ES-I3 (cell line): Measurements from ENCODE around the gene RBBP4.
A peak's percentile ranks its signal among the peaks of the same experiment; 100 is the strongest.
"Not testable (repeated sequence)": the region's sequence is repeated elsewhere in the genome, so short reads cannot be mapped to it uniquely, and the experiment has no call there.

Experiments
- H3K36me3 ChIP-seq: 2 replicates; pipeline ENCODE4 v1.6.1; 2013; ENCODE audit warnings: mild to moderate bottlenecking, low read length, control low read depth, moderate library complexity; ENCODE audit not compliant: insufficient read depth
- H3K4me1 ChIP-seq: 2 replicates; pipeline ENCODE4 v1.6.1; 2013; ENCODE audit warnings: mild to moderate bottlenecking, control low read depth, low read length; ENCODE audit not compliant: insufficient read depth
- H3K9ac ChIP-seq: 2 replicates; pipeline ENCODE4 v1.6.1; 2013; ENCODE audit warnings: low read depth, mild to moderate bottlenecking, low read length, moderate library complexity
- H3K9me3 ChIP-seq: 2 replicates; pipeline ENCODE4 v1.6.1; 2013; ENCODE audit warnings: mild to moderate bottlenecking, low read length, moderate library complexity; ENCODE audit not compliant: control insufficient read depth, insufficient read depth

RBBP4 gene

DNA sequence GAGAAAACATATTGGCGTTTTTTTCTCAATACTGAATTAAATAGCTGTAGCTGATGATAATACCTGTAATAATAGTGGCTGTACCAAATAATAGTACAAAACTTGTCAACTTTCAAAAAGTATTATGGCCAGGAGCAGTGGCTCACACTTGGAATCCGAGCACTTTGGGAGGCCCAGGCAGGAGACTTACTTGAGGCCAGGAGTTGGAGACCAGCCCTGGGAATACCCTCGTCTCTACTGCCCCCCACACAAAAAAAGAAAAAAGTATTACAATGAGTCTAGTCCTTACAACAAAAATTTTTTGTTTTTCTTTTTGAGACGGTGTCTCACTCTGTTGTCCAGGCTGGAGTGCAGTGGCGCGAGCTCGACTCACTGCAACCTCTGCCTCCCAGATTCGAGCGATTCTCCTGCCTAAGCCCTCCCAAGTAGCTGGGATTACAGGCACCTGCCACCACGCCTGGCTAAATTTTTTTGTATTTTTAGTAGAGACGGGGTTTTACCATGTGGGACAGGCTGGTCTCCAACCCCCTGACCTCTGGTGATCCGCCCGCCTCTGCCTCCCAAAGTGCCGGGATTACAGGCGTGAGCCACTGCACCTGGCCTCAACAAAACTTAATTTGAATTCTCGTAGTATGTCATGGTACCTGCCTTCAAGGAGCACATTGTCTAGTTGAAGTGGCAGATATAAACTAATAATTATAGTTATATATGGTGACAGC, 1.4 kb downstream of the RBBP4 start:
- Histone ChIP-seq H3K36me3 (peaks cover 19% of the 10 kb centered on the region), H3K9ac (peak overlapping the region; percentile 91), H3K9me3 (no peaks in the 10 kb centered on the region), H3K4me1 (no peaks in the 10 kb centered on the region)

DNA sequence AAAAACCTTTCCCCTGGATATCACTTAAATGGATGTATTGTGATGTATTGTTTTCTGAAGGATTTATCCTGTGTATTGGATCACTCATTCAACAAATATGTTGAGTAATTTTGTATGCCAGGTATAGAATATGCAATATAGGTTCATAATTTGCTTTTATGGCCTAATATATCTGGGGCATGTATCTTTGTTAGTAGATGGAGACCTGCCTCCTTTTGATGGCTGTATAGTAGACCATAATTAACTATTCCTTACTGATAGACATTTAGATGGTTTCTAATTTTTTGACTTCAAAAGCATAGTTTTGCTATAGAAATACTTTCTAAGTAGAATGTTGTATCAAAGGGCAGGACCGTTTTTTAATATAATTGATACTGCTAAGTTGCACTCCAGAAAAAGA, 8.6 kb downstream of the RBBP4 start:
- H3K36me3 ChIP-seq: peaks cover 36% of the 10 kb centered on the region
- H3K9me3 ChIP-seq: no peaks in the 10 kb centered on the region
- H3K4me1 ChIP-seq: no peaks in the 10 kb centered on the region
- H3K9ac ChIP-seq: no peak overlapping the region

DNA sequence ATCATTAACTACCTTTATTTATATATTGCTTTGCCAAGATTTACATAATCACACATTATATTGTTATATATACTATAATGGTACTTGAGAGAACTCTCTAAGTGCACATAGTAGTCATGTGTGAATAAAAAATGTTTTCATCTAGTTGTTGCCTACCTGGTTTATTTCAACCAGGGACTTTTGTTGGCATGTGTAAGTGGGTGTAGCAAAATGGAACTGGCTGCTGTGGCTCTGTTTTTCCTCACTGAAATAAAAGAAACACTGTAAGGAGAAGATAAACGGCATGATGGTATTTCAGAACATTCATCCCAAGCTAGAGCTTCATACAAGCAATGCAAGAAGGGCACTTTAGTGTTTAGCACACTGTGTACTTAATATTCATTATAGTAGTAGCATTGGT, 14.9 kb downstream of the RBBP4 start:
- peaks cover 43% of the 10 kb centered on the region for H3K36me3 ChIP-seq
- no peaks in the 10 kb centered on the region for H3K4me1 ChIP-seq
- H3K9ac ChIP-seq: no peak overlapping the region
- no peaks in the 10 kb centered on the region for H3K9me3 ChIP-seq

DNA sequence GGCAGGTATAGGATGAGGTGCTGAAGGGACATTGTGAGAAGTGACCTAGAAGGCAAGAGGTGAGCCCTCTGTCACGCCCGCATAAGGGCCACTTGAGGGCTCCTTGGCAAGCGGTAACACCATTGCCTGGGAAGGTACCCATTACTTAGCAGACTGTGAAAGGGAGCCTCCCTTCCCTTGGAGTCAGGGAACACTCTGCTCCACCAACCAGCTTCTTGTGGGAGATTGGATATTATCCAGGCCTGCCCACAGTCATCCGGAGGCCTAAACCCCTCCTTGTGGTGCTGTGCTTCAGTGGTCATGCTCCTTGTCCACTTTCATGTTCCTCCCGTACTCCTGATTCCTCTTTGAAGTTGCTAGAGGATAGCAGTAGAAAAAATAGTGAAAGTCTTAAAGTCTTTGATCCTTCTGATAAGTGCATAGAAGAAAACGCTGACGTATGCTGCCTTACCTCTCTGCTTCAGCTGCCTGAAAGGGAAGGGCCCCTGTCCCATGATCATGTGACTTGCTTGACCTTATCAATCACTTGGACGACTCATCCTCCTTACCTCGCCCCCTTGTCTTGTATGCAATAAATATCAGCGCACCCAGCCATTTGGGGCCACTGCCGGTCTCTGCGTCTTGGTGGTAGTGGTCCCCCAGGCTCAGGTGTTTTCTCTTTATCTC, 16.0 kb downstream of the RBBP4 start:
- H3K9ac ChIP-seq: no peak overlapping the region
- no peaks in the 10 kb centered on the region for H3K9me3 ChIP-seq
- H3K36me3 ChIP-seq: peaks cover 47% of the 10 kb centered on the region
- no peaks in the 10 kb centered on the region for H3K4me1 ChIP-seq

DNA sequence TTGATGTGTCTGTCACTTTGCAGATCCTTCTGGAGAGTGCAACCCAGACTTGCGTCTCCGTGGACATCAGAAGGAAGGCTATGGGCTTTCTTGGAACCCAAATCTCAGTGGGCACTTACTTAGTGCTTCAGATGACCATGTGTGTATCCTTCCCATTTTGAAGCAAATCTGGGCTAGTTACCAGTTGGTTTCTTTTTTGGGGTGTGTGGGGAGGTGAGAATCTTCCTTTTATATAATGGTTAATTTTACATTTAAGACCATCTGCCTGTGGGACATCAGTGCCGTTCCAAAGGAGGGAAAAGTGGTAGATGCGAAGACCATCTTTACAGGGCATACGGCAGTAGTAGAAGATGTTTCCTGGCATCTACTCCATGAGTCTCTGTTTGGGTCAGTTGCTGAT, 17.7 kb downstream of the RBBP4 start:
- H3K4me1 ChIP-seq, H3K9ac ChIP-seq, H3K9me3 ChIP-seq: not testable (repeated sequence)
- H3K36me3 ChIP-seq: peaks cover 57% of the 10 kb centered on the region

DNA sequence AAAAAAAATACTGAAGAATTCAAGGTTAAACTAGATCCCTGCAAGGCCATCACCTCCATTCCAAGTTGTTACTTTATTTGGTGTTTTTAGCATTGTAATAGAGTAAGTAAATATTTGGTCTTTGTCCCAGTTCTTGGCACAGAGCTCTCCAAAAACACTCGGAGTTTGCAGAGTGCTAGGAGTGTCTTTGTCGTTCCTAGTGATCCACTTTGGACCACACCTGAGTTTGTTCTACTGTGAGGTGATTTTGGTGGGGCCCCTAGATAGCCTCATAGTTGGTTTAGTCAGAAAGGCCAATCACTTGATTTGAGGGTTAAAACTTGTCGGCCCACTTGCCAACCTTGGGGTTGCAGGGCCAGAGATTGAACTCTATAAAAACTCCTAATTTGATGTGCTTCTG, 25.9 kb downstream of the RBBP4 start:
- no peaks in the 10 kb centered on the region for H3K4me1 ChIP-seq
- no peak overlapping the region for H3K9ac ChIP-seq
- H3K9me3 ChIP-seq: no peaks in the 10 kb centered on the region
- peaks cover 61% of the 10 kb centered on the region for H3K36me3 ChIP-seq

DNA sequence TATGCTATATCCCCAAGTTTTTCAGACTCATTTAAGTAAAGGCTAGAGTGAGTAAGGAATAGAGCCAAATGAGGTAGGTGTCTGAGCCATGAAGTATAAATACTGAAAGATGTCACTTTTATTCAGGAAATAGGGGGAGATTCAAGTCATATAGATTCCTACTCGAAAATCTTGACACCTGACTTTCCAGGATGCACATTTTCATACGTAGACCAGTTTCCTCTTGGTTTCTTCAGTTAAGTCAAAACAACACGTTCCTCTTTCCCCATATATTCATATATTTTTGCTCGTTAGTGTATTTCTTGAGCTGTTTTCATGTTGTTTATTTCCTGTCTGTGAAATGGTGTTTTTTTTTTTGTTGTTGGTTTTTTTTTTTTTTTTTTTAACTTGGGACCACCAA, 29.0 kb downstream of the RBBP4 start:
- peaks cover 39% of the 10 kb centered on the region for H3K36me3 ChIP-seq
- not testable (repeated sequence) for H3K4me1 ChIP-seq

DNA sequence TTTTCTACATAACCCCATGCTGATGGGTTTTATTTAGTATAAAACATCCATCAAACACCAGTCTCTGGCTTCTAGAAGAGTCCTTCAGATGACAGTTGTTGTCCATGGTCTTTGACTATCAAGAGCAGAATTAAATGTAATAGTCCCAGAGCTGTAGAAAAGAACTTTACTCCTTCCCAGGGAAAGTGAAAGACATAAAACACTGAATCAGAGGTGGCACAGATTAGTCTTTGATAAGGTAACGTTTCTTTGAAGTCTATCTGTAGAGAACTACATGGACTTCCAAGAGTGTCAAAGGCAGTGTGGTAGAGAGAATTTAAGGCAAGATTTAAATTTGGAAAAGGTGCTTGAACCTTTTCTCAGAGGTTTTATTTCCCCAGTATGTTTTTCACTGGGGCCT, 29.6 kb downstream of the RBBP4 start:
- Histone ChIP-seq H3K36me3 (peaks cover 42% of the 10 kb centered on the region), H3K9ac (no peak overlapping the region), H3K4me1 (no peaks in the 10 kb centered on the region), H3K9me3 (no peaks in the 10 kb centered on the region)

More for the DNA sequence above, 29.0 kb downstream of the RBBP4 start:
- not testable (repeated sequence) for H3K9ac ChIP-seq, H3K9me3 ChIP-seq

DNA sequence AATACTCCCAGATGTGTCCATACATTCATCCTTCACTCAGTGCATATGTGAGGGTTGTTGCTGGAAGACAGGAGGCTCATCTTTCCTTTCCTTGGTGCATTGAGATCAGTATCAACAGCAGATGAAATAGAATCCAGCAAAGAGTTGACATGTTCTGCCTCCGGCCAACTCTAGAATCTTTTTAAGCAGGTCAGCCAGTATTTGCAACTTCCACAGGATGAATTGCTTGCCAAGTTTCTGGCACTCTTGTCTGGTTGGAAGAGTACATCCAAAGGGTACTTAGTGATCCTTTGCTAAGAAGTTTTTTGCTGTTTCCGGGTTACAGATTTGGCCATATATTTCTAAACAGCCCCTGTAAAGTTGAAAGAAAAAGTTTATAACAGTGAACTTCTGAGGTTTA, 30.5 kb downstream of the RBBP4 start:
- Histone ChIP-seq H3K9ac (no peak overlapping the region), H3K9me3 (no peaks in the 10 kb centered on the region), H3K4me1 (no peaks in the 10 kb centered on the region), H3K36me3 (peaks cover 40% of the 10 kb centered on the region)

DNA sequence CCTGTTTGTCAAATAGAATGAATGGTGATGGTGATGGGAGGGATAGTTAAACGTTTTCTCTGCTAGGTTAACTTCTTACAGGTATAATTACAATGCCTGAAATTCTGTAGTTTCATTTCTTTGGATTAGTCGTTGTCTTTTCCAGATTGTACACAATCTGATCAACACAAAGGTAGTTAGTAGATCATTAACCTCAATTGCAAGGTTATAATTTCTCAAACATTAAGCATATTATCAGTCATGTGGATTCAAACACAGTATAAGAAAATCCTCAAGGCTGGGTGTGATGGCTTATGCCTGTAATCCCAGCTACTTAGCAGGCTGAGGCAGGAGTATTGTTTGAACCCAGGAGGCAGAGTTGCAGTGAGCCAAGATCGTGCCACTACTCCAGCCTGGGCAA, 31.0 kb downstream of the RBBP4 start:
- H3K36me3 ChIP-seq: peaks cover 40% of the 10 kb centered on the region

DNA sequence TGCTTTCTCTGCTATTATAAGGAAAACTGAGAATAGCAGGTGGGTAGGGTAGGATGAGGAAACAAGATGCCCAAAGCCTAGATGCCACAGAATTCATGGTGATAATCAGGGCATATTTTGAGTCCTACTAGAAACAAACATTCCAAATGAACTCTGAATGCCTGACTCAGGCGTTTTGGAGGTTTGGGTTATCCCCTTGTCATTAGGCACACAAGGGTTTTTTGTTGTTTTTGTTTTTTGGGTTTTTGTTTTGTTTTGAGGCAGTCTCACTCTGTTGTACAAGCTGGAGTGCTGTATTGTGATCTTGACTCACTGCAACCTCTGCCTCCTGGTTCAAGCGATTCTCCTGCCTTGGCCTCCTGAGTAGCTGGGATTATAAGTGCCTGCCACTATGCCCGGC, 32.4 kb downstream of the RBBP4 start:
- Histone ChIP-seq H3K36me3 (peaks cover 31% of the 10 kb centered on the region), H3K4me1 (no peaks in the 10 kb centered on the region), H3K9ac (no peak overlapping the region), H3K9me3 (no peaks in the 10 kb centered on the region)

More for the DNA sequence above, 31.0 kb downstream of the RBBP4 start:
- Histone ChIP-seq H3K9me3 (no peaks in the 10 kb centered on the region), H3K9ac (no peak overlapping the region), H3K4me1 (no peaks in the 10 kb centered on the region)

DNA sequence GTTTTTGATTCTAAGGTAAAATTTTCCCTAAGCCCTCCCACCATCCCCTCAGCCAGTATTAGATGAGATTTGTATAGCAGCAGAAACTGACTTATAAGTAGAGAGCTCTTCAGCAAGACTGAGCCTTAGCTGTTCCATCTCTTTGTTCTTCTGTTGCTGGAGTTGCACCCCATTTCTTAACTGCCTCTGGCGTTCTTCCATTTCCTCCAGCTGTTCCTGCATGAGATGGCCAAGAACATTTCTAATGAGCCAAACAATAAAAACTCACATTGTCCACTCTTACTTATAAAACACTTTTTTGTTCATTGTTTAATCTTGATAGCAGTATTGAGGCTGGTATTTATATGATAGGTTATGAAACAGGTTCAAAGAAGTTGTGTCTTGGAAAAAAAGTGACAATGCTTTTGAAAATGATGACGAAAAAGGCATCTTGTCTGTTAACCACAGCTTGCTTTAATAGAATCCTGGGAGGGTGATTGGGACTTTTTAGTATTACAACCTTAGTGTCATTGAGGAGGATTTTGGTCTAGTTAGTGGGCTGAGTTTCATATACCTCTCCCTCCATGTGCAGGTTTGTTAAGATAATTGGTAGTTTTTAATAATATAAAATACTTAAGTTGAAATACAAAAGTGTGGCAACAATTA, 33.3 kb downstream of the RBBP4 start:
- Histone ChIP-seq H3K9ac (no peak overlapping the region), H3K4me1 (no peaks in the 10 kb centered on the region), H3K36me3 (peaks cover 27% of the 10 kb centered on the region), H3K9me3 (no peaks in the 10 kb centered on the region)

DNA sequence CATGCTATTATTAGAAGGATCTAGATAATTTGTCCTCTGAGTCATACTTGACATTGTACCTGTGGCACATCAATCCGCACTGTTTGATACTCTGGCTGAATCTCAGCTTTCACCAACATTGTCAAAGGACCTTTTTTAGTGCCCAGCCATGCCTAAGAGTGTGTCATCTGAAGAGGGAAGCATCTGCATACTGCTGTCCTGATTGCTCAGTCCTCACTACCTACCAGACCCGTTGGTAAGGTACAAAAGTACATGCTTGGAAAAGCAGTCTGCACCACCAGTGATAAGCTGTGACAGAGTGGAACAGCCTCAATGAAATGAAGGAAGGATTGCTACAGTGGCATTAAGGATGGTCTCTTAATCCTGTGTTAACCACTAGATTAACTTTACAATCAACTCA, 34.5 kb downstream of the RBBP4 start:
- Histone ChIP-seq H3K9ac (no peak overlapping the region), H3K4me1 (no peaks in the 10 kb centered on the region), H3K36me3 (peaks cover 22% of the 10 kb centered on the region), H3K9me3 (no peaks in the 10 kb centered on the region)

DNA sequence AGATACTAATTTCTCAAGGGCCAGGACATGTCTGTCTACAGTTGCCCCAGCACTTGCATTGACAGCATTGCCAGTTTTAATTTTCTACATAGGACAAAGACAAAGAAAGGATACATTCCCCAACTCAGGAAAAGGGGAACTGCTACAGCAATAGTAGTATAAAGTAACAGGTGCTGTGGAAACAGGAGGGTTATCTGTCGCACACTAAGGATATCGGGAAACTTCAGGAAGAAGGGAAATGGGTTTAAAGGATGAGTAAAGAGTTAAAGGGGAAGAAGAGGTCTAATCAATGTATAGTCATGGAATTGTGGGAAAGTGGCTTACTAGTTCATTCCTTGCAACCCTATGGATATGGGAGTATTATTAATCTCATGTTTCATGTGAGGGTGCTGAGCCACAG, 35.4 kb downstream of the RBBP4 start:
- Histone ChIP-seq H3K36me3 (peaks cover 13% of the 10 kb centered on the region), H3K9me3 (no peaks in the 10 kb centered on the region), H3K9ac (no peak overlapping the region), H3K4me1 (no peaks in the 10 kb centered on the region)
